GF-D8 (cell line): Measurements from ENCODE around the gene FAM124B.

Experiments
- DNase-seq: peaks from one replicate; lab custom pipeline; 2025; lab: John Stamatoyannopoulos, UW

The FAM124B gene

GRCh38 chr2:224381521-224382279 is 20.2 kb downstream of the FAM124B start:
- no peak for DNase-seq

GRCh38 chr2:224379986-224380385 is 21.9 kb downstream of the FAM124B start:
- DNase-seq = no peak

GRCh38 chr2:224379172-224379571 is 22.7 kb downstream of the FAM124B start:
- DNase-seq = no peak

GRCh38 chr2:224378701-224379097 is 23.2 kb downstream of the FAM124B start:
- no peak for DNase-seq

GRCh38 chr2:224377751-224378700 is 23.9 kb downstream of the FAM124B start:
- DNase-seq = peak; percentile 68

- DNase-seq = no peak
Measured at GRCh38 chr2:224372641-224373040, 29.3 kb downstream of the FAM124B start.

- no peak for DNase-seq
Measured at GRCh38 chr2:224369028-224369632, 32.8 kb downstream of the FAM124B start.

GRCh38 chr2:224366267-224366844 is 35.6 kb downstream of the FAM124B start:
- no peak for DNase-seq

- DNase-seq = no peak
Measured at GRCh38 chr2:224365331-224365730, 36.6 kb downstream of the FAM124B start.

- DNase-seq = no peak
Measured at GRCh38 chr2:224363281-224363680, 38.6 kb downstream of the FAM124B start.

- DNase-seq = no peak
Measured at GRCh38 chr2:224362094-224362493, 39.8 kb downstream of the FAM124B start.

- DNase-seq = no peak
Measured at GRCh38 chr2:224360801-224361251, 41.1 kb downstream of the FAM124B start.

GRCh38 chr2:224359569-224359968 is 42.3 kb downstream of the FAM124B start:
- no peak for DNase-seq

GRCh38 chr2:224357098-224357901 is 44.6 kb downstream of the FAM124B start:
- no peak for DNase-seq

- no peak for DNase-seq
Measured at GRCh38 chr2:224354632-224355211, 47.2 kb downstream of the FAM124B start.

GRCh38 chr2:224350703-224351102 is 51.2 kb downstream of the FAM124B start:
- no peak for DNase-seq

GRCh38 chr2:224349396-224349795 is 52.5 kb downstream of the FAM124B start:
- no peak for DNase-seq

- DNase-seq = no peak
Measured at GRCh38 chr2:224347176-224348051, 54.5 kb downstream of the FAM124B start.

GRCh38 chr2:224345492-224345891 is 56.4 kb downstream of the FAM124B start:
- DNase-seq = no peak

- DNase-seq = no peak
Measured at GRCh38 chr2:224343226-224343625, 58.7 kb downstream of the FAM124B start.
